Gastrocnemius medialis (tissue), 4 donors: ENCODE data around the gene CDH23.

Source experiments
- CTCF ChIP-seq, 5 experiments: fragments of 450-650 bp in 3 of 5; fragments of 200-600 bp in 2 of 5; sonication (generic) in 2 of 5; IDR thresholded peaks in 4 of 5; conservative IDR thresholded peaks in 1 of 5; 1 replicate in 4 of 5; 2 replicates in 1 of 5; pipeline ENCODE4 v1.5.1; 2016 to 2019; ENCODE audit warnings: antibody characterized with exemption in 5 of 5, mild to moderate bottlenecking in 3 of 5, moderate library complexity in 3 of 5
- POLR2A ChIP-seq, 2 donors: fragments of 450-650 bp; IDR thresholded peaks; one replicate each; pipeline ENCODE4 v1.6.1; 2017; ENCODE audit warnings: antibody characterized with exemption in 2 of 2, mild to moderate bottlenecking in 2 of 2, moderate library complexity in 2 of 2

- TF ChIP-seq CTCF (IDR thresholded peaks at IDR 0.05 in 4 of 5, conservative IDR thresholded peaks at IDR 0.05 in 1 of 5) (no peak), POLR2A (IDR thresholded peaks at IDR 0.05) (no peak)
These were observed 444.2 kb downstream of the CDH23 start for GRCh38 chr10:71840958-71841335.
